Mesendoderm (in vitro differentiated cells): ENCODE measurements around the gene CACNA2D4.

Experiments
- DNase-seq: peaks from one replicate; pipeline ENCODE4 v3.0.0; 2013
- H2AK5ac ChIP-seq: 2 replicates; pipeline ENCODE4 v1.6.1; 2013; ENCODE audit warnings: low read length, inconsistent platforms
- H2BK120ac ChIP-seq: 2 replicates; pipeline ENCODE4 v1.6.1; 2013; ENCODE audit warnings: low read depth, mild to moderate bottlenecking, low read length, moderate library complexity, mixed read lengths
- H2BK15ac ChIP-seq: replicated peaks from 2 replicates; pipeline ENCODE4 v1.6.1; 2013; ENCODE audit warnings: low read depth, mild to moderate bottlenecking, moderate library complexity
- H2BK5ac ChIP-seq: 2 replicates; pipeline ENCODE4 v1.6.1; 2013; ENCODE audit warnings: low read length, inconsistent platforms
- H3K18ac ChIP-seq: 2 replicates; pipeline ENCODE4 v1.6.1; 2013; ENCODE audit warnings: mild to moderate bottlenecking, low read length, mixed read lengths
- H3K23ac ChIP-seq: one replicate; pipeline ENCODE4 v1.6.1; 2013; ENCODE audit warnings: low read length
- H3K27ac ChIP-seq: 2 replicates; pipeline ENCODE4 v1.5.1; 2013; ENCODE audit warnings: low read depth, mild to moderate bottlenecking, inconsistent platforms, low read length, moderate library complexity
- H3K27me3 ChIP-seq: 2 replicates; pipeline ENCODE4 v1.6.1; 2013; ENCODE audit warnings: low read length, control low read depth, mild to moderate bottlenecking, inconsistent platforms; ENCODE audit not compliant: insufficient read depth, poor library complexity
- H3K36me3 ChIP-seq: 2 replicates; pipeline ENCODE4 v1.6.1; 2013; ENCODE audit warnings: low read length, inconsistent platforms; ENCODE audit not compliant: control insufficient read depth, insufficient read depth
- H3K4ac ChIP-seq: one replicate; pipeline ENCODE4 v1.6.1; 2013; ENCODE audit warnings: low read depth, mild to moderate bottlenecking, low read length, moderate library complexity
- H3K4me1 ChIP-seq: 2 replicates; pipeline ENCODE4 v1.6.1; 2013; ENCODE audit warnings: low read depth, low read length, inconsistent platforms; ENCODE audit not compliant: control insufficient read depth
- H3K4me2 ChIP-seq: 2 replicates; pipeline ENCODE4 v1.6.1; 2013; ENCODE audit warnings: low read length
- H3K4me3 ChIP-seq: 2 replicates; pipeline ENCODE4 v1.5.1; 2013; ENCODE audit warnings: mild to moderate bottlenecking, low read length
- H3K56ac ChIP-seq: one replicate; pipeline ENCODE4 v1.6.1; 2013; ENCODE audit warnings: low read length
- H3K79me1 ChIP-seq: 2 replicates; pipeline ENCODE4 v1.6.1; 2013; ENCODE audit warnings: low read length, inconsistent platforms
- H3K79me2 ChIP-seq: 2 replicates; pipeline ENCODE4 v1.6.1; 2013; ENCODE audit warnings: mild to moderate bottlenecking, low read length; ENCODE audit not compliant: control insufficient read depth, insufficient read depth
- H3K9ac ChIP-seq: 2 replicates; pipeline ENCODE4 v1.6.1; 2013; ENCODE audit warnings: low read length, inconsistent platforms
- H4K5ac ChIP-seq: one replicate; pipeline ENCODE4 v1.6.1; 2013; ENCODE audit warnings: low read length
- H4K8ac ChIP-seq: one replicate; pipeline ENCODE4 v1.6.1; 2013; ENCODE audit warnings: low read depth, mild to moderate bottlenecking, control low read depth, low read length, moderate library complexity
- WGBS: extraction: QIAGEN DNeasy Blood & Tissue Kit; methylation state at CpG from one replicate; pipeline ENCODE4 v1.1.7; 2013; ENCODE audit warnings: low lambda C conversion rate, missing lambda C conversion rate; ENCODE audit not compliant: insufficient coverage; ENCODE audit errors: extremely low coverage; 5-methylcytosine and 5-hydroxymethylcytosine counted together

The CACNA2D4 gene

DNA sequence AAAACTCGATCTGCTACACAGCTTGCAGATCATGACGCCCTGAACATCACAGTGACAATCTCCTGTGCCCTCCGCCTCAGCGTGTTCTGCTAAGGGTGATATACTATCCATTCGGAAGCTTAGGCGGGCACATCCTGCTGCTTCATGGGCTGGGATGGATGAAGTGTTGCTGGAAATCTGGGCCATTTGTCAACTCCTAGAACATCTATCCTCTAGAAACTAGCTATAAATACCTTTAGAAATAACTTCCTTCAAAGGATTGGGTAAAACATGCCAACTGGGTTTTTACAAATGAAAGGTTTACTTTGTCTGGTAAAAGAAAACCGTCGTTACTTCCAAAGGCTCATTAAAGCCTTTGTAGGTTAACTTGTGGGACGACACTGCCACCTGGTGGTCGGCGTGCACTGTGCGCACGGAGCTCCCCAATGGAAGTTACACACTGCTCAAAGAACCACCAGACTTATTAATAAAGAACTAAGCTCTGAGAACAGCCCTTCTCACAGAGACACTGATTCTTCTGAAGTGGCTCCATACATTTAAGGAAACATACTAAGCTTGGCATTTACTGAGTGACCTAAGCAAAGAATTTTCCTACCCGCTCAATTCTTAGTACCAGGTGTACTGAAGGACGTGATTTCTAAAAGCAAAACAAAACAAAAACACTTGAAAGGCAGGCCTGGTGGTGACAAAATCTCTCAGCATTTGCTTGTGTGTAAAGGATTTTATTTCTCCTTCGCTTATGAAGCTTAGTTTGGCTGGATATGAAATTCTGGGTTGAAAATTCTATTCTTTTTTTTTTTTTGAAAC is 21.6 kb upstream of the CACNA2D4 start:
- Histone ChIP-seq H4K8ac (no peak overlapping the region), H3K79me2 (no peaks in the 10 kb centered on the region)
- no CpG with 5 or more reads among the region's 16 CpGs for WGBS

DNA sequence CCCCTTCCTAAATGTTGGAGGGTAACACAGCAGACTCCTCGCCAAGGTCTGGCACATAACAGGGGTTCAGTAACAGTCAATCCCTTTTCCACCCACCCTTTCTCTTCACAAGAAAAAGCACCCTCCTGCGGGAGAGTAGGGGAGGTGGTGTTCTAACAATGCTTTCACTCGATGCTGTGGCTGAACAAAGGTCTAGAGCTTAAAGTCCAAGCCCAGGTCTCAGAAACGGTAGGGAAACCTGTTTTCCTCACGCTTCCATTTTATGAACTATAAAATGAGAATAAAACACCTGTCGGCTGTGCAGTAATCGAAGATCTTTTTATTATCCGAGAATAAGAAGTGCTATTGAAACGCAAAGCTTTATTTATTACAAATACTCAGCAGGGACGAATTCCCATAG is 20.9 kb upstream of the CACNA2D4 start:
- Histone ChIP-seq H3K4me2 (no peak overlapping the region), H2AK5ac (no peak overlapping the region), H3K9ac (no peak overlapping the region), H4K8ac (no peak overlapping the region), H3K56ac (no peak overlapping the region), H3K4me1 (no peaks in the 10 kb centered on the region), H2BK15ac (no peak overlapping the region), H4K5ac (no peak overlapping the region), H3K27ac (no peak overlapping the region), H2BK5ac (no peak overlapping the region), H3K4me3 (no peak overlapping the region), H3K36me3 (no peaks in the 10 kb centered on the region), H3K18ac (no peak overlapping the region), H3K27me3 (no peaks in the 10 kb centered on the region), H3K79me2 (no peaks in the 10 kb centered on the region), H3K23ac (no peak overlapping the region), H2BK120ac (no peak overlapping the region), H3K4ac (no peak overlapping the region), H3K79me1 (no peaks in the 10 kb centered on the region)
- WGBS, result no CpG with 5 or more reads among the region's 10 CpGs
- no peak for DNase-seq

More for the DNA sequence above, 21.6 kb upstream of the CACNA2D4 start:
- no peak overlapping the region for H4K5ac ChIP-seq
- no peak overlapping the region for H2AK5ac ChIP-seq
- H3K4me3 ChIP-seq, result no peak overlapping the region
- no peak overlapping the region for H2BK120ac ChIP-seq
- H3K9ac ChIP-seq, result peak overlapping the region; percentile 15
- H2BK5ac ChIP-seq, result no peak overlapping the region
- no peak overlapping the region for H3K23ac ChIP-seq
- H3K4me2 ChIP-seq, result no peak overlapping the region
- no peak overlapping the region for H3K18ac ChIP-seq
- H2BK15ac ChIP-seq, result no peak overlapping the region
- no peaks in the 10 kb centered on the region for H3K36me3 ChIP-seq
- no peaks in the 10 kb centered on the region for H3K27me3 ChIP-seq
- DNase-seq, result peak; percentile 67
- H3K4ac ChIP-seq, result no peak overlapping the region
- H3K79me1 ChIP-seq, result no peaks in the 10 kb centered on the region
- H3K27ac ChIP-seq, result no peak overlapping the region
- no peaks in the 10 kb centered on the region for H3K4me1 ChIP-seq
- peak overlapping the region; percentile 9 for H3K56ac ChIP-seq

DNA sequence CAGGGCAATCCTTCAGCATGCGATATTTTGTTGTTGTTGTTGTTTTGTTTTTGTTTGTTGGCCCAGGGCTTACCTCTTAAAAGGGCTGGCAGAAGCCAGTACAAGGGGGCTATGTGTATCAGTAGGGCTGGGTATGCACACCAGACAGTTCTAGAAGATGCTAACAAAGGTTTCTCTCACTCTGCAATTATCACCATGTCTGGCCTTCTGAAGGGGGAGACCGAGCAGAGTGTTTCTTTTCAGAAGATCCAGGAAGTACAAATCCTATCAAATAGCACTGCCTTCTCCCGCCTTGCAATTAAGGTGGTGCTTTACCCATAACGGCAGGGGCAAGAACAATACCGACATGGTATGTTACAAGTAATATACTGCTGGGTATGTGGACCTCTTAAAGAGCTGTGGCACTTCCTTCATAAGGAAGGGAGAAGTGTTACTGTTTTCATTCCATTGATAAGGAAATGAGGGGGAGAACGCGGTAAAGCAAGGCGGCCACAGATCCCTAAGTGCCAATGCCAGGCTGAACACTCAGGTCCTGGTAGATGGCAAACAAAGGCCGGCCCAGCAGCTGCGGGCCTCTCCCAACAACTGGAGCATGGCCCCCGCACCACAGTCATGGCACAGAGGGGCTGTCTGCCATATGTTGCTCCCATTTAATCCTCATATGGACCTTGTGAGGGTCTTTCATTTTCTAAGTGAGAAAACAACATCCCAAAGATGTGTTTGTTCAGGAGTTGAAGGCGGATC is 19.2 kb upstream of the CACNA2D4 start:
- Histone ChIP-seq H3K4me1 (no peaks in the 10 kb centered on the region), H3K23ac (no peak overlapping the region), H3K79me2 (no peaks in the 10 kb centered on the region), H2BK120ac (no peak overlapping the region), H3K79me1 (no peaks in the 10 kb centered on the region), H3K36me3 (no peaks in the 10 kb centered on the region), H2BK5ac (no peak overlapping the region), H2BK15ac (no peak overlapping the region), H2AK5ac (no peak overlapping the region), H4K5ac (no peak overlapping the region), H3K4ac (no peak overlapping the region), H3K56ac (no peak overlapping the region), H3K9ac (no peak overlapping the region), H4K8ac (no peak overlapping the region), H3K27me3 (no peaks in the 10 kb centered on the region), H3K4me2 (no peak overlapping the region), H3K18ac (no peak overlapping the region), H3K27ac (no peak overlapping the region), H3K4me3 (no peak overlapping the region)
- DNase-seq, result no peak
- no CpG with 5 or more reads among the region's 12 CpGs for WGBS

DNA sequence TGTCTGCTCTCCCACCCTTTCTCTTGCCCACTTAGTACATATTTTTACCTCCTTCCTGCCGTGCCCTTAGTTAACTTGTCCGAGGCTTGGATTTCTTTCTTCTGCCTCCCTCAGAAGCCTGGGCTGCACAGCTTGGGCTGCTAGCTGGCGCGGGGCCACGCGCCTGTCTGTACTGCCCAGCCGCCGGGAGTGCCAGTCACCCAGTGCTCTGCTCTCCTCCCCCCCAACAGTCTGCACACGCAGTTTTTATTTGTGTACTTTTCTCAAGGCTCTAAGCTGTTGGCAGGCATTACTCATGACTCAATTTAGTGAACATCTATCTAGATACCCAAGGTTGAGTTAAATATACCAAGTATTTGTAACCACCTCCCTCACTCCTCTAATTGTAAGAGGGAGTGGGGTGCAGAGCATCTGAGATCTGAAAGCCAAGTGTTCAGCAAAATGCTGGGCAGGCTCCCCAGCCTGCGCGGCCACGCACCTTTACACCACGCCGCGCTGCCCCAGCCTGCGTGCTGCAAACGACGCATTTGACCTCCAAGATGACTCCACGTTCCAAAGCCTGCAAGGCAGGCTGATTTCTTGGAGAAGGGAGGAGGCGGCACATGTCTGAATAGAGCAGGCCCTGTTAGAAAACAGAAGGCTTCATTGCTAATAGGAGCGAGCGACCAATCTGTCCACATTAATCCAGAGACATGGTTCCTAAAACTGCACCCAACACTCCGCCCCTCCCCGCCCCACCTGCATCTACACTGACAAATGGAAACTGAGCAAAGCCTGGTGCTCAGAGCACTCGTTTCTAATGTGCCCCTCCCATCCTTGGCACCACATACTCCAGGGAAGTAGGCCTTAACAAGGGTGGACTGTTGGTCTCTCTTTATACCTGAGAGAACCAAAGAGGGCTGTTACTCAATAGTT is 18.2 kb upstream of the CACNA2D4 start:
- H2BK120ac ChIP-seq, result no peak overlapping the region
- no peak overlapping the region for H2AK5ac ChIP-seq
- no peak overlapping the region for H2BK5ac ChIP-seq
- no peak overlapping the region for H3K27ac ChIP-seq
- no peak overlapping the region for H2BK15ac ChIP-seq
- no peaks in the 10 kb centered on the region for H3K4me1 ChIP-seq
- no peaks in the 10 kb centered on the region for H3K79me1 ChIP-seq
- H3K79me2 ChIP-seq, result no peaks in the 10 kb centered on the region
- H3K56ac ChIP-seq, result no peak overlapping the region
- no peak overlapping the region for H3K4ac ChIP-seq
- DNase-seq, result no peak
- no peak overlapping the region for H3K4me3 ChIP-seq
- no peak overlapping the region for H4K8ac ChIP-seq
- no CpG with 5 or more reads among the region's 25 CpGs for WGBS
- no peak overlapping the region for H3K18ac ChIP-seq
- no peaks in the 10 kb centered on the region for H3K27me3 ChIP-seq
- H3K36me3 ChIP-seq, result no peaks in the 10 kb centered on the region
- H3K23ac ChIP-seq, result no peak overlapping the region
- H3K4me2 ChIP-seq, result no peak overlapping the region
- no peak overlapping the region for H3K9ac ChIP-seq
- H4K5ac ChIP-seq, result no peak overlapping the region

DNA sequence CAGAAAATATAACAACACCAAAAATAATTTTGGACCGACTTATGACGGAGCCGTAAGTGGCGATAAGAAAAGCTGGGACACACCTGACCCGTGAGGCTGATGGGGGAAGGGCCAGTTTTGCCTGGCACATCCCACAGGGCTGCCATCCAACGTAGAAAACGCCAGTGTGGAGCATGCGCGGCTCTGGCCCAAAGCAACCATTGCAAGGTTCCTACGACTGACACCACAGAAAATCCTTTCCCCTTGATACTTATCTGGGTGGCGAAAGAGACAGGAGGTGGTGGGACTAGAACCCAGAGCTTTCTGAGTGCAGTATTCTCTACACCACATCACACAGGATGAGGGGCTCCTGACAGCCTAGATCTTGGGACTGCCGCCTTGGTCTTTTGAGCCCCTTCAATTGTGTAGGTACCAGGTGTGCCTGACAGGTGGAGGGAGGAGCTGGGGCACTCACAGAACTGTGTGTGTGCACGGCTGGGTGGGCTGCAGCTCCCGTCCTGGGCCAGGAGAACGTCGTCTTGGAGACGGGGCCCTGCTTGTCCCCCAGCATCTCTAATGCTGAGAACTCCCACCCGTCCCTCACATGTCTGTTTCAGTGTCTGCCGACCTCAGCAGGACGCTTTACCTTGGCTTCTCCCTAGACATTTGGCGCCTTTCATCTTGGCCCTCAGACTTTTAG is 17.4 kb upstream of the CACNA2D4 start:
- H3K4me2 ChIP-seq, result no peak overlapping the region
- H2BK120ac ChIP-seq, result no peak overlapping the region
- H3K4me1 ChIP-seq, result no peaks in the 10 kb centered on the region
- H2BK15ac ChIP-seq, result no peak overlapping the region
- no peak overlapping the region for H2AK5ac ChIP-seq
- H3K27ac ChIP-seq, result no peak overlapping the region
- WGBS, result no CpG with 5 or more reads among the region's 21 CpGs
- H3K4ac ChIP-seq, result no peak overlapping the region
- no peak overlapping the region for H2BK5ac ChIP-seq
- H3K36me3 ChIP-seq, result no peaks in the 10 kb centered on the region
- no peak overlapping the region for H3K23ac ChIP-seq
- no peak for DNase-seq
- no peak overlapping the region for H3K9ac ChIP-seq
- H3K27me3 ChIP-seq, result no peaks in the 10 kb centered on the region
- H3K18ac ChIP-seq, result no peak overlapping the region
- no peak overlapping the region for H3K4me3 ChIP-seq
- no peaks in the 10 kb centered on the region for H3K79me1 ChIP-seq
- H3K79me2 ChIP-seq, result no peaks in the 10 kb centered on the region
- H4K5ac ChIP-seq, result no peak overlapping the region
- no peak overlapping the region for H3K56ac ChIP-seq
- no peak overlapping the region for H4K8ac ChIP-seq
